Uterus (tissue), 2 donors: ENCODE results near the gene PCSK4.

Experiments
- POLR2A ChIP-seq, 2 donors: fragments of 450-650 bp; IDR thresholded peaks; one replicate each; pipeline ENCODE4 v1.6.1; 2016; ENCODE audit warnings: antibody characterized with exemption in 2 of 2, mild to moderate bottlenecking in 1 of 2, moderate library complexity in 1 of 2
- TF ChIP-seq, protein P1 (sequence below), 4 experiments: fragments of 200-600 bp in 2 of 4; fragments of 450-650 bp in 2 of 4; sonication (generic) in 2 of 4; IDR thresholded peaks; one replicate each; pipeline ENCODE4 v1.5.1; 2016 to 2019; ENCODE audit warnings: antibody characterized with exemption in 4 of 4, mild to moderate bottlenecking in 2 of 4, moderate library complexity in 1 of 4

DNA sequence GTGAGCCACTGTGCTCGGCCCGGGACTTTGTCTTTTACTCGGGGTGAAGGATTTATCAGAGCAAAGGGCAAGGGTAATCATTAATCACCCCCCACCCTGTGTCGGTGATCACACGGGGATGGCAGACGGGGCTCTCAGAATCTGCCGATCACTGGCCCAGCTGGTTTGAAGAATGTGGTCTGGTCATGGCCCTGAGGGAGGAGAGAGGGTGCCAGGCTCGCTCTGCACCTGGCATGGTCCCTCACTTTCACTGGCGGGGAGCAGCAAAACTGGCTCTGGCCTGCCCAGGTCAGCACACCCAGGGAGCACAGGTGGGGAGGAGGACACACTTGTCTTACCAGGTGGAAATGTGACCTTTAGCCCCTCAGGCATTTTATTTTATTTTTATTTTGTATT, 11.0 kb upstream of the PCSK4 start:
- TF ChIP-seq POLR2A (IDR thresholded peaks at IDR 0.05), result no peak
- TF ChIP-seq, protein P1, sequence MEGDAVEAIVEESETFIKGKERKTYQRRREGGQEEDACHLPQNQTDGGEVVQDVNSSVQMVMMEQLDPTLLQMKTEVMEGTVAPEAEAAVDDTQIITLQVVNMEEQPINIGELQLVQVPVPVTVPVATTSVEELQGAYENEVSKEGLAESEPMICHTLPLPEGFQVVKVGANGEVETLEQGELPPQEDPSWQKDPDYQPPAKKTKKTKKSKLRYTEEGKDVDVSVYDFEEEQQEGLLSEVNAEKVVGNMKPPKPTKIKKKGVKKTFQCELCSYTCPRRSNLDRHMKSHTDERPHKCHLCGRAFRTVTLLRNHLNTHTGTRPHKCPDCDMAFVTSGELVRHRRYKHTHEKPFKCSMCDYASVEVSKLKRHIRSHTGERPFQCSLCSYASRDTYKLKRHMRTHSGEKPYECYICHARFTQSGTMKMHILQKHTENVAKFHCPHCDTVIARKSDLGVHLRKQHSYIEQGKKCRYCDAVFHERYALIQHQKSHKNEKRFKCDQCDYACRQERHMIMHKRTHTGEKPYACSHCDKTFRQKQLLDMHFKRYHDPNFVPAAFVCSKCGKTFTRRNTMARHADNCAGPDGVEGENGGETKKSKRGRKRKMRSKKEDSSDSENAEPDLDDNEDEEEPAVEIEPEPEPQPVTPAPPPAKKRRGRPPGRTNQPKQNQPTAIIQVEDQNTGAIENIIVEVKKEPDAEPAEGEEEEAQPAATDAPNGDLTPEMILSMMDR (IDR thresholded peaks at IDR 0.05), result no peak
